ENCODE measurements around the gene GLYR1. TPM values are rescaled to one million over a fixed set of nuclear protein-coding genes. Genes with fewer than 3 reads are reported as not detected.

GLYR1 gene
- total and polyA plus RNA-seq, 2 donors (not counting 3 experiments of a cell fraction or from before 2014, with no cell fraction given) = 47.9 to 107 TPM

GRCh38 chr16:4755687-4756086 is 91.4 kb downstream of the GLYR1 start:
- H3K79me2 ChIP-seq (ENCODE audit: control insufficient read depth, insufficient read depth, low read length) = peaks cover 2% of the 10 kb centered on the region
- H3K4me3 ChIP-seq (replicated peaks in 1 of 3; ENCODE audit: insufficient read depth in 1 of 3, low read depth in 1 of 3, low read length in 3 of 3) = no peak overlapping the region
- H3K9me3 ChIP-seq (replicated peaks; ENCODE audit: control insufficient read depth, insufficient read depth, low read length) = no peaks in the 10 kb centered on the region
- no peaks in the 10 kb centered on the region for H3K4me1 ChIP-seq (ENCODE audit: control insufficient read depth, extremely low read depth, insufficient read depth, low read length)
- dilution Hi-C loops (cut with MboI; ENCODE audit: extremely low pct_ligation_motif_present, low sequenced_read_pairs) = no loop called here
- FAIRE-seq (no peak), DNase-seq (ENCODE audit: low read depth, low spot score) (no peak)
- no peak overlapping the region for H3K4me2 ChIP-seq (ENCODE audit: insufficient read depth, low read length)
- TF ChIP-seq, protein P1, sequence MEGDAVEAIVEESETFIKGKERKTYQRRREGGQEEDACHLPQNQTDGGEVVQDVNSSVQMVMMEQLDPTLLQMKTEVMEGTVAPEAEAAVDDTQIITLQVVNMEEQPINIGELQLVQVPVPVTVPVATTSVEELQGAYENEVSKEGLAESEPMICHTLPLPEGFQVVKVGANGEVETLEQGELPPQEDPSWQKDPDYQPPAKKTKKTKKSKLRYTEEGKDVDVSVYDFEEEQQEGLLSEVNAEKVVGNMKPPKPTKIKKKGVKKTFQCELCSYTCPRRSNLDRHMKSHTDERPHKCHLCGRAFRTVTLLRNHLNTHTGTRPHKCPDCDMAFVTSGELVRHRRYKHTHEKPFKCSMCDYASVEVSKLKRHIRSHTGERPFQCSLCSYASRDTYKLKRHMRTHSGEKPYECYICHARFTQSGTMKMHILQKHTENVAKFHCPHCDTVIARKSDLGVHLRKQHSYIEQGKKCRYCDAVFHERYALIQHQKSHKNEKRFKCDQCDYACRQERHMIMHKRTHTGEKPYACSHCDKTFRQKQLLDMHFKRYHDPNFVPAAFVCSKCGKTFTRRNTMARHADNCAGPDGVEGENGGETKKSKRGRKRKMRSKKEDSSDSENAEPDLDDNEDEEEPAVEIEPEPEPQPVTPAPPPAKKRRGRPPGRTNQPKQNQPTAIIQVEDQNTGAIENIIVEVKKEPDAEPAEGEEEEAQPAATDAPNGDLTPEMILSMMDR (IDR thresholded peaks at IDR 0.05; ENCODE audit: extremely low read depth in 1 of 2, insufficient read depth in 1 of 2, low read depth in 1 of 2, low read length in 2 of 2) = no peak
- TF ChIP-seq GATA2 (IDR thresholded peaks at IDR 0.05; ENCODE audit: insufficient read depth, insufficient read length, low read depth, low read length) = no peak
- TF ChIP-seq POLR2A (IDR thresholded peaks at IDR 0.05; ENCODE audit: low read depth, low read length) = no peak
- TF ChIP-seq MYC (IDR thresholded peaks at IDR 0.05; ENCODE audit: low read depth, low read length) = no peak
- no peak for TF ChIP-seq FOS (IDR thresholded peaks at IDR 0.05; ENCODE audit: borderline replicate concordance, insufficient read depth, low read length)
- no peak for TF ChIP-seq JUN (IDR thresholded peaks at IDR 0.05; ENCODE audit: borderline replicate concordance, insufficient read depth, insufficient read length, low read depth)
- no peak for TF ChIP-seq POLR2AphosphoS5 (IDR thresholded peaks at IDR 0.05; ENCODE audit: insufficient read depth, low read depth, low read length)
- no peak for TF ChIP-seq MAX (IDR thresholded peaks at IDR 0.05; ENCODE audit: insufficient read depth, insufficient read length)
- TF ChIP-seq EZH2 (IDR thresholded peaks at IDR 0.05; ENCODE audit: borderline replicate concordance, low read depth, low read length, severe bottlenecking) = no peak
- no peak overlapping the region for H3K9ac ChIP-seq (replicated peaks; ENCODE audit: extremely low read depth, insufficient read depth, low read length)
- H3K9me1 ChIP-seq (replicated peaks; ENCODE audit: control insufficient read depth, extremely low read depth, insufficient read depth, low read length) = no peaks in the 10 kb centered on the region
- intact Hi-C loops (cut with micrococcal nuclease) = no loop called here
- H3K27ac ChIP-seq (ENCODE audit: insufficient read depth, low read depth, low read length) = no peak overlapping the region
- ChIA-PET POLR2A (no interaction called here), CTCF (no interaction called here)
- no peaks in the 10 kb centered on the region for H3K27me3 ChIP-seq (ENCODE audit: control insufficient read depth in 2 of 2, insufficient read depth in 2 of 2, low read length in 2 of 2)
- peaks cover 15 to 33% of the 10 kb centered on the region in 2 experiments for H3K36me3 ChIP-seq (ENCODE audit: control insufficient read depth in 2 of 2, extremely low read depth in 1 of 2, insufficient read depth in 2 of 2, low read length in 2 of 2)
- BruUV-seq (replicated peaks) = no TSS peak
- H4K20me1 ChIP-seq (replicated peaks; ENCODE audit: control insufficient read depth, extremely low read depth, insufficient read depth, low read length) = no peaks in the 10 kb centered on the region
- H2AFZ ChIP-seq (ENCODE audit: low read depth, low read length) = no peak overlapping the region

All from endothelial cell of umbilical vein (primary cell).